HG03135 (cell line): Measurements from ENCODE around the gene EHD1.

Experiments
- ATAC-seq: cut with Tn5 transposase; IDR thresholded peaks from one replicate; pipeline ENCODE4 v1.9.1; 2021; ENCODE audit warnings: mild to moderate bottlenecking, moderate library complexity; ENCODE audit not compliant: unreplicated experiment

EHD1 gene

GRCh38 chr11:64845129-64845775, 33.2 kb downstream of the EHD1 start:
- no peak for ATAC-seq

GRCh38 chr11:64844330-64845128, 33.9 kb downstream of the EHD1 start, which contains the start of gene CDC42BPG:
CDC42BPG (minus strand) TSS chr11:64844653; CDS start chr11:64844569, 84 bp downstream.
- ATAC-seq: no peak

- ATAC-seq: no peak
Measured at GRCh38 chr11:64843686-64844329, 34.6 kb downstream of the EHD1 start.

GRCh38 chr11:64842851-64843685, 35.4 kb downstream of the EHD1 start:
- no peak for ATAC-seq

- ATAC-seq: no peak
Measured at GRCh38 chr11:64842366-64842759, 36.1 kb downstream of the EHD1 start.

- no peak for ATAC-seq
Measured at GRCh38 chr11:64841592-64842365, 36.6 kb downstream of the EHD1 start.

- no peak for ATAC-seq
Measured at GRCh38 chr11:64839887-64840782, 38.3 kb downstream of the EHD1 start.

- no peak for ATAC-seq
Measured at GRCh38 chr11:64839335-64839734, 39.1 kb downstream of the EHD1 start.

GRCh38 chr11:64838600-64839334, 39.7 kb downstream of the EHD1 start:
- no peak for ATAC-seq

- no peak for ATAC-seq
Measured at GRCh38 chr11:64837887-64838351, 40.5 kb downstream of the EHD1 start.

- no peak for ATAC-seq
Measured at GRCh38 chr11:64836448-64837072, 41.9 kb downstream of the EHD1 start.

GRCh38 chr11:64835616-64836447, 42.6 kb downstream of the EHD1 start:
- ATAC-seq: no peak

- no peak for ATAC-seq
Measured at GRCh38 chr11:64834723-64835615, 43.5 kb downstream of the EHD1 start.

GRCh38 chr11:64834031-64834722, 44.2 kb downstream of the EHD1 start:
- no peak for ATAC-seq

- ATAC-seq: no peak
Measured at GRCh38 chr11:64833509-64833908, 44.9 kb downstream of the EHD1 start.

GRCh38 chr11:64833198-64833502, 45.3 kb downstream of the EHD1 start:
- ATAC-seq: no peak
